ENCODE measurements around the gene TMEM239. TPM values are rescaled to one million over a fixed set of nuclear protein-coding genes. Genes with fewer than 3 reads are reported as not detected.

Gene TMEM239
- total RNA-seq, 1 donor from 2014 or later: not detected

GRCh38 chr20:2865101-2865500, 48.9 kb downstream of the TMEM239 start:
- no peak overlapping the region for H3K27ac ChIP-seq
- H3K9me3 ChIP-seq: no peaks in the 10 kb centered on the region
- no peak for DNase-seq (ENCODE audit: extremely low spot score in 2 of 2)
- intact Hi-C loops (cut with DNase I): no loop called here
- peaks cover 7% of the 10 kb centered on the region for H3K4me1 ChIP-seq
- no peaks in the 10 kb centered on the region for H3K27me3 ChIP-seq
- peaks cover 0 to 51% of the 10 kb centered on the region in 2 donors for H3K36me3 ChIP-seq
- no peak overlapping the region for H3K4me3 ChIP-seq
- no peak for TF ChIP-seq CTCF (IDR thresholded peaks at IDR 0.05)
- TF ChIP-seq POLR2AphosphoS5 (IDR thresholded peaks at IDR 0.05; ENCODE audit: insufficient read depth in 1 of 2, low read depth in 1 of 2): no peak
- no peak for TF ChIP-seq POLR2A (IDR thresholded peaks at IDR 0.05)

GRCh38 chr20:2865630-2866029, 49.5 kb downstream of the TMEM239 start:
- peaks cover 12% of the 10 kb centered on the region for H3K4me1 ChIP-seq
- no peak for TF ChIP-seq POLR2AphosphoS5 (IDR thresholded peaks at IDR 0.05; ENCODE audit: insufficient read depth in 1 of 2, low read depth in 1 of 2)
- no peak for TF ChIP-seq POLR2A (IDR thresholded peaks at IDR 0.05)
- TF ChIP-seq CTCF (IDR thresholded peaks at IDR 0.05): no peak
- H3K27ac ChIP-seq: no peak overlapping the region
- intact Hi-C loops (cut with DNase I): no loop called here
- no peaks in the 10 kb centered on the region for H3K27me3 ChIP-seq
- H3K9me3 ChIP-seq: no peaks in the 10 kb centered on the region
- no peak for DNase-seq (ENCODE audit: extremely low spot score in 2 of 2)
- H3K36me3 ChIP-seq: peaks cover 0 to 50% of the 10 kb centered on the region in 2 donors
- no peak overlapping the region for H3K4me3 ChIP-seq

GRCh38 chr20:2866236-2866635, 50.1 kb downstream of the TMEM239 start:
- Histone ChIP-seq H3K4me1 (peaks cover 18% of the 10 kb centered on the region), H3K4me3 (no peak overlapping the region), H3K9me3 (no peaks in the 10 kb centered on the region), H3K27ac (no peak overlapping the region), H3K36me3 (peaks cover 0 to 44% of the 10 kb centered on the region in 2 donors), H3K27me3 (no peaks in the 10 kb centered on the region)
- TF ChIP-seq POLR2AphosphoS5 (IDR thresholded peaks at IDR 0.05; ENCODE audit: insufficient read depth in 1 of 2, low read depth in 1 of 2) (no peak), CTCF (IDR thresholded peaks at IDR 0.05) (no peak), POLR2A (IDR thresholded peaks at IDR 0.05) (no peak)
- intact Hi-C loops (cut with DNase I): no loop called here
- DNase-seq (ENCODE audit: extremely low spot score in 2 of 2): no peak

GRCh38 chr20:2867081-2867864, 51.1 kb downstream of the TMEM239 start:
- Histone ChIP-seq H3K4me1 (peaks cover 28% of the 10 kb centered on the region), H3K9me3 (no peaks in the 10 kb centered on the region), H3K27ac (no peak overlapping the region), H3K36me3 (peaks cover 0 to 34% of the 10 kb centered on the region in 2 donors), H3K4me3 (no peak overlapping the region), H3K27me3 (no peaks in the 10 kb centered on the region)
- no peak for TF ChIP-seq POLR2A (IDR thresholded peaks at IDR 0.05)
- DNase-seq (ENCODE audit: extremely low spot score in 2 of 2): no peak
- intact Hi-C loops (cut with DNase I): no loop called here

Other genes starting within 250 kb of the TMEM239 start
- gene NOP56, start 163.7 kb upstream of the TMEM239 start, total RNA-seq: 87.7 TPM
- 71.0 TPM for gene IDH3B, start 152.1 kb upstream of the TMEM239 start, total RNA-seq
- gene EBF4, start 123.6 kb upstream of the TMEM239 start, total RNA-seq: 23.1 TPM
- 19.4 TPM for gene CPXM1, start 15.7 kb upstream of the TMEM239 start, total RNA-seq
- not detected for gene C20orf141, start 1.4 kb upstream of the TMEM239 start, total RNA-seq
- 22.1 TPM for gene PCED1A, start 24.3 kb downstream of the TMEM239 start, total RNA-seq
- 30.0 TPM for gene VPS16, start 24.4 kb downstream of the TMEM239 start, total RNA-seq
- gene PTPRA, start 57.1 kb downstream of the TMEM239 start, total RNA-seq: 45.7 TPM
- not detected for gene GNRH2, start 227.3 kb downstream of the TMEM239 start, total RNA-seq
- 52.3 TPM for gene MRPS26, start 229.7 kb downstream of the TMEM239 start, total RNA-seq